OCI-M2 (cell line): Measurements from ENCODE around the gene TIAM2.
"Not testable (repeated sequence)": the region's sequence is repeated elsewhere in the genome, so short reads cannot be mapped to it uniquely, and the experiment has no call there.

Experiments used
- DNase-seq: peaks from one replicate; lab custom pipeline; 2025; ENCODE audit not compliant: unreplicated experiment; lab: John Stamatoyannopoulos, UW

The TIAM2 gene

GRCh38 chr6:154989448-154989847, 5.7 kb upstream of the TIAM2 start:
- DNase-seq = no peak

GRCh38 chr6:154991207-154991606, 3.9 kb upstream of the TIAM2 start:
- no peak for DNase-seq

GRCh38 chr6:154993026-154993425, 2.1 kb upstream of the TIAM2 start:
- no peak for DNase-seq

GRCh38 chr6:154993710-154994109, 1.4 kb upstream of the TIAM2 start:
- no peak for DNase-seq

- DNase-seq = no peak
Observed at GRCh38 chr6:154994836-154995253, 270 bp upstream of the TIAM2 start.

GRCh38 chr6:154996016-154996590, 988 bp downstream of the TIAM2 start:
- no peak for DNase-seq

- DNase-seq = no peak
Observed at GRCh38 chr6:154996841-154997311, 1.8 kb downstream of the TIAM2 start.

- no peak for DNase-seq
Observed at GRCh38 chr6:154998855-154999254, 3.7 kb downstream of the TIAM2 start.

GRCh38 chr6:155001482-155001881, 6.4 kb downstream of the TIAM2 start:
- no peak for DNase-seq

GRCh38 chr6:155001934-155002333, 6.8 kb downstream of the TIAM2 start:
- no peak for DNase-seq

- DNase-seq = no peak
Observed at GRCh38 chr6:155003476-155003875, 8.4 kb downstream of the TIAM2 start.

GRCh38 chr6:155004017-155004416, 8.9 kb downstream of the TIAM2 start:
- no peak for DNase-seq

- DNase-seq = no peak
Observed at GRCh38 chr6:155004576-155005372, 9.7 kb downstream of the TIAM2 start.

- no peak for DNase-seq
Observed at GRCh38 chr6:155008625-155009024, 13.5 kb downstream of the TIAM2 start.

GRCh38 chr6:155010940-155011339, 15.8 kb downstream of the TIAM2 start:
- no peak for DNase-seq

GRCh38 chr6:155011809-155012291, 16.7 kb downstream of the TIAM2 start:
- DNase-seq = no peak

GRCh38 chr6:155013457-155013876, 18.4 kb downstream of the TIAM2 start:
- DNase-seq = no peak

- no peak for DNase-seq
Observed at GRCh38 chr6:155014137-155014536, 19.0 kb downstream of the TIAM2 start.

GRCh38 chr6:155014670-155015300, 19.7 kb downstream of the TIAM2 start:
- no peak for DNase-seq

GRCh38 chr6:155018415-155018814, 23.3 kb downstream of the TIAM2 start:
- DNase-seq = not testable (repeated sequence)

- no peak for DNase-seq
Observed at GRCh38 chr6:155021680-155022079, 26.6 kb downstream of the TIAM2 start.

GRCh38 chr6:155022721-155023120, 27.6 kb downstream of the TIAM2 start:
- no peak for DNase-seq
